ENCODE measurements around the gene PPIF.

The PPIF gene

DNA sequence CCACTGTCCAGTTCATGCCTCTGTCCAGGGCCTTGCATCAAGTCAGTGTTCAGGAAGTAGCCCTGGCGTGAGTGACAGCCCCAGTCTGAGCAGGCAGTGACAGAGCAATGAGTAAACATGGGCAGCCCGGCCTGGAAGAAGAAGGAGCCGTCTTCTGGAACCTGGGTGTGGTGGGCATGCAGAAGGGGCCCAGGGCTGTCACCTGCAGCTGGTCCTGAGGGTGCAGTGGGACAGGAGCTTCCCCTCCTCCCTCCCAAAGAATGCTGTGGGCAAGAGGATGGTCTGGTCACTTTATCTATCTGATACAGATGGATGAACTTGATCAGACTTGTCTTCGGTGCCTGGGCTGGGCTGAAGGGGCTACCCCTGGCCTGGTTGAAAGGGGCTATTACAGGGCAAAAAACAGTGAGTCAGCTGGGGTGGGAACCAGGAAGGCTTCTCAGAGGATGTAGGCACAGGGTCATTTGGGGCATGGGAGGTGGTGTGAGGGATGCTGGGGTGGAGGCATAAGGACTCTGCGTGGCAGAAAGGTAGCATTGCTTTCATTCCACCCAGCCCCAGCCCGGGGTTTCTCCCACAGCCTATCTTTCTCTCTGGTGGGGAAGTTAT lies 42.7 kb upstream of the PPIF start (continued):
- TF ChIP-seq, protein P1, sequence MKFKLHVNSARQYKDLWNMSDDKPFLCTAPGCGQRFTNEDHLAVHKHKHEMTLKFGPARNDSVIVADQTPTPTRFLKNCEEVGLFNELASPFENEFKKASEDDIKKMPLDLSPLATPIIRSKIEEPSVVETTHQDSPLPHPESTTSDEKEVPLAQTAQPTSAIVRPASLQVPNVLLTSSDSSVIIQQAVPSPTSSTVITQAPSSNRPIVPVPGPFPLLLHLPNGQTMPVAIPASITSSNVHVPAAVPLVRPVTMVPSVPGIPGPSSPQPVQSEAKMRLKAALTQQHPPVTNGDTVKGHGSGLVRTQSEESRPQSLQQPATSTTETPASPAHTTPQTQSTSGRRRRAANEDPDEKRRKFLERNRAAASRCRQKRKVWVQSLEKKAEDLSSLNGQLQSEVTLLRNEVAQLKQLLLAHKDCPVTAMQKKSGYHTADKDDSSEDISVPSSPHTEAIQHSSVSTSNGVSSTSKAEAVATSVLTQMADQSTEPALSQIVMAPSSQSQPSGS (tag by site-specific recombination; IDR thresholded peaks at IDR 0.05; ENCODE audit: low read depth), result no peak
- TF ChIP-seq ZNF174 (tag by site-specific recombination; IDR thresholded peaks at IDR 0.05), result no peak

DNA sequence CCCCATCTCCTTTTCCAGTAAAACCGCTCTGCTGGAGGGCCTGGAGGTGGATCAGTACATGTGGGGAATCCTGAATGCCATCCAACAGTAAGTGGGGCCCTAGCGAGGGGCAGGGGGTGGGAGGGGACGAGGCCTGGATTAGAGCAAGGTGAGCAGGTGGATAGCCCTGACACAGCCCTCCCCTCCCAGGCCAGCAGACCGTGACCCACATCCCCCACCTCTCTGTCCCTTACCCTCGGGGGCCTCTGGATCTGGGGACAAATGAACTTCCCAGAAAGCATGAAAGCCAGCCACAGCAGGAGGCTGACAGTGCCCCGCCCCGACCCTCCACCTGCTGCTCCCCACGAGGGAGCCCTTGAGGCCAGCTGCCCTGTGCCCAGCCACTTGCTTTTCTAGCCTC lies 41.8 kb upstream of the PPIF start:
- H3K9me3 ChIP-seq (ENCODE audit: control insufficient read depth, insufficient read depth, low read depth, low read length), result no peaks in the 10 kb centered on the region
- POLR2A ChIA-PET, result no interaction called here
- TF ChIP-seq ZNF311 (tag by site-specific recombination; IDR thresholded peaks at IDR 0.05; ENCODE audit: borderline replicate concordance), result no peak
- no peak for TF ChIP-seq ZNF629 (tag by site-specific recombination; IDR thresholded peaks at IDR 0.05)
- TF ChIP-seq, protein P2, sequence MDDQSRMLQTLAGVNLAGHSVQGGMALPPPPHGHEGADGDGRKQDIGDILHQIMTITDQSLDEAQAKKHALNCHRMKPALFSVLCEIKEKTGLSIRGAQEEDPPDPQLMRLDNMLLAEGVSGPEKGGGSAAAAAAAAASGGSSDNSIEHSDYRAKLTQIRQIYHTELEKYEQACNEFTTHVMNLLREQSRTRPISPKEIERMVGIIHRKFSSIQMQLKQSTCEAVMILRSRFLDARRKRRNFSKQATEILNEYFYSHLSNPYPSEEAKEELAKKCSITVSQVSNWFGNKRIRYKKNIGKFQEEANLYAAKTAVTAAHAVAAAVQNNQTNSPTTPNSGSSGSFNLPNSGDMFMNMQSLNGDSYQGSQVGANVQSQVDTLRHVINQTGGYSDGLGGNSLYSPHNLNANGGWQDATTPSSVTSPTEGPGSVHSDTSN (CRISPR knock-in tag; IDR thresholded peaks at IDR 0.05), result no peak
- no peak for TF ChIP-seq KLF10 (tag by site-specific recombination; IDR thresholded peaks at IDR 0.05)
- TF ChIP-seq, protein P3, sequence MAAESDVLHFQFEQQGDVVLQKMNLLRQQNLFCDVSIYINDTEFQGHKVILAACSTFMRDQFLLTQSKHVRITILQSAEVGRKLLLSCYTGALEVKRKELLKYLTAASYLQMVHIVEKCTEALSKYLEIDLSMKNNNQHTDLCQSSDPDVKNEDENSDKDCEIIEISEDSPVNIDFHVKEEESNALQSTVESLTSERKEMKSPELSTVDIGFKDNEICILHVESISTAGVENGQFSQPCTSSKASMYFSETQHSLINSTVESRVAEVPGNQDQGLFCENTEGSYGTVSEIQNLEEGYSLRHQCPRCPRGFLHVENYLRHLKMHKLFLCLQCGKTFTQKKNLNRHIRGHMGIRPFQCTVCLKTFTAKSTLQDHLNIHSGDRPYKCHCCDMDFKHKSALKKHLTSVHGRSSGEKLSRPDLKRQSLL (tag by site-specific recombination; IDR thresholded peaks at IDR 0.05), result no peak
- TF ChIP-seq HOXA7 (CRISPR knock-in tag; IDR thresholded peaks at IDR 0.05; ENCODE audit: borderline replicate concordance), result no peak
- no peak for TF ChIP-seq HOXD13 (CRISPR knock-in tag; IDR thresholded peaks at IDR 0.05; ENCODE audit: borderline replicate concordance)
- peaks cover 0 to 84% of the 10 kb centered on the region in 2 experiments; a peak in 2 of 3 replicates for H3K36me3 ChIP-seq (ENCODE audit: control insufficient read depth in 2 of 2, insufficient read depth in 1 of 2, low read length in 2 of 2)
- H3K27ac ChIP-seq (ENCODE audit: extremely low read depth, low read depth, low read length), result no peak overlapping the region
- CTCF ChIA-PET, result interaction anchor here (0.7 kb wide), 1 partner anchor 9 kb away, joined by 3 read pairs; no protein-coding TSS in a partner anchor
- no peaks in the 10 kb centered on the region for H3K4me1 ChIP-seq (ENCODE audit: control insufficient read depth, insufficient read depth, low read length)
- no peak overlapping the region for H3K4me3 ChIP-seq (ENCODE audit: low read depth, low read length)

DNA sequence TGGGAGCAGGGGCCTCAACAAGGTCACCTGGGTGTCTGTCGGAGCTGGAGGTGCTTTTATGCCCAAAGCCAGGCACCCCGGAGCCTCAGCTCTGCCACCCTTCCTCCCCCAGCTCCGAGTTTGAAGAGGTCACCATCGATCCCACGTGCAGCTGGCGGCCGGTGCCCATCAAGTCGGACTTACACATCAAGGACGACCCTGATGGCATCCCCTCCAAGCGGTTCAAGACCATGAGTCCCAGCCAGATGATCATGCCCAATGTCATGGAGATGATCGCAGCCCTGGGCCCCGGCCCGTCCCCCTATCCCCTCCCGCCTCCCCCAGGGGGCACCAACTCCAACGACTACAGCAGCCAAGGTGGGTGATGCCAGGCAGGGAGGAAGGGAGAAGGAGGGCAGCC lies 41.3 kb upstream of the PPIF start:
- Histone ChIP-seq H3K4me3 (ENCODE audit: low read depth, low read length) (no peak overlapping the region), H3K9me3 (ENCODE audit: control insufficient read depth, insufficient read depth, low read depth, low read length) (no peaks in the 10 kb centered on the region), H3K4me1 (ENCODE audit: control insufficient read depth, insufficient read depth, low read length) (no peaks in the 10 kb centered on the region), H3K27ac (ENCODE audit: extremely low read depth, low read depth, low read length) (no peak overlapping the region), H3K36me3 (ENCODE audit: control insufficient read depth in 2 of 2, insufficient read depth in 1 of 2, low read length in 2 of 2) (peaks cover 0 to 80% of the 10 kb centered on the region in 2 experiments; a peak in 2 of 3 replicates)
- ChIA-PET POLR2A (no interaction called here), CTCF (interaction anchor here (0.7 kb wide), 1 partner anchor 9 kb away, joined by 3 read pairs; no protein-coding TSS in a partner anchor)
- no peak for TF ChIP-seq ZFP41 (tag by site-specific recombination; IDR thresholded peaks at IDR 0.05; ENCODE audit: borderline replicate concordance)
- no peak for TF ChIP-seq HOXC10 (CRISPR knock-in tag; IDR thresholded peaks at IDR 0.05)
- TF ChIP-seq SCRT2 (tag by site-specific recombination; IDR thresholded peaks at IDR 0.05), result no peak
- TF ChIP-seq ZNF239 (tag by site-specific recombination; IDR thresholded peaks at IDR 0.05), result no peak
- TF ChIP-seq ZNF324 (tag by site-specific recombination; IDR thresholded peaks at IDR 0.05), result no peak
- no peak for TF ChIP-seq ZNF624 (tag by site-specific recombination; IDR thresholded peaks at IDR 0.05)
- no peak for TF ChIP-seq ZNF843 (tag by site-specific recombination; IDR thresholded peaks at IDR 0.05)
- no peak for TF ChIP-seq KLF16 (tag by site-specific recombination; IDR thresholded peaks at IDR 0.05)
- no peak for TF ChIP-seq KLF8 (tag by site-specific recombination; IDR thresholded peaks at IDR 0.05)
